Retinal pigment epithelial cell (primary cell): ENCODE measurements around the gene RASIP1.

Experiments used
- DNase-seq: peaks from one replicate; pipeline ENCODE4 v3.0.0-alpha.2; 2010; ENCODE audit warnings: low read depth
- H3K4me3 ChIP-seq: 2 replicates; pipeline ENCODE4 v1.5.1; 2011; ENCODE audit warnings: mild to moderate bottlenecking, low read length, control low read depth, moderate library complexity
- TF ChIP-seq, protein P1 (sequence below): conservative IDR thresholded peaks from 2 replicates; pipeline ENCODE4 v1.5.1; 2011; ENCODE audit warnings: low read depth, low read length, control low read depth, inconsistent platforms

The RASIP1 gene

DNA sequence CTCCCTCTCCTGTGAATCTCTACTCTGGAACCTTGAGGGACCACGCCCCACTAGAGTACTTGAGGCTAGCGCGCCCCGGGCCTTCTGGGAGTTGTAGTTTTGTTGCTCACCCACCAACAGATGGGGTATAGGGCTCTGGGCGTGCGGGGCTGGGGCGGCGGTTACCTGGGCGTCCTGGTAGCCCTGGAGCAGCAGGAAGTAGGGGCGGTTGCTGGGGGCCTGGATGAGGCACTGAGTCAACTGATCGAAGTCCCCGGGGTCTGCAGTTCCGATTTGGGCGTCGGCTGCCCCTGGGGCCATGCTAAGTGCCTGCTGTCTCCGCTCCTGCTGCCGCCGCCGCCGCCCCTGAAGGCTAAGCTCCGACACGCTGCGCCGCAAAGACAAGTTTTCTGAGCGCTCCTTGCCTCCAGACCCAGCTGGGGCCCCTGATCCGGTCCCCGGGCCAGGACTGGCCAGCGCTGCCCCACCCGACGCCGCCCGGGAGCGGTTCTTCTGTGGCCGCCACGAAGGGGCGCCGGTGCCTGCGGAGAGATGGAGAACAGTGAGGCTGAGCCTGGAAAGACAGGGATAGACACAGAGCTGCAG lies 5.3 kb downstream of the RASIP1 start:
- DNase-seq: no peak
- peak overlapping the region; percentile 50 for H3K4me3 ChIP-seq
- TF ChIP-seq, protein P1, sequence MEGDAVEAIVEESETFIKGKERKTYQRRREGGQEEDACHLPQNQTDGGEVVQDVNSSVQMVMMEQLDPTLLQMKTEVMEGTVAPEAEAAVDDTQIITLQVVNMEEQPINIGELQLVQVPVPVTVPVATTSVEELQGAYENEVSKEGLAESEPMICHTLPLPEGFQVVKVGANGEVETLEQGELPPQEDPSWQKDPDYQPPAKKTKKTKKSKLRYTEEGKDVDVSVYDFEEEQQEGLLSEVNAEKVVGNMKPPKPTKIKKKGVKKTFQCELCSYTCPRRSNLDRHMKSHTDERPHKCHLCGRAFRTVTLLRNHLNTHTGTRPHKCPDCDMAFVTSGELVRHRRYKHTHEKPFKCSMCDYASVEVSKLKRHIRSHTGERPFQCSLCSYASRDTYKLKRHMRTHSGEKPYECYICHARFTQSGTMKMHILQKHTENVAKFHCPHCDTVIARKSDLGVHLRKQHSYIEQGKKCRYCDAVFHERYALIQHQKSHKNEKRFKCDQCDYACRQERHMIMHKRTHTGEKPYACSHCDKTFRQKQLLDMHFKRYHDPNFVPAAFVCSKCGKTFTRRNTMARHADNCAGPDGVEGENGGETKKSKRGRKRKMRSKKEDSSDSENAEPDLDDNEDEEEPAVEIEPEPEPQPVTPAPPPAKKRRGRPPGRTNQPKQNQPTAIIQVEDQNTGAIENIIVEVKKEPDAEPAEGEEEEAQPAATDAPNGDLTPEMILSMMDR: no peak

DNA sequence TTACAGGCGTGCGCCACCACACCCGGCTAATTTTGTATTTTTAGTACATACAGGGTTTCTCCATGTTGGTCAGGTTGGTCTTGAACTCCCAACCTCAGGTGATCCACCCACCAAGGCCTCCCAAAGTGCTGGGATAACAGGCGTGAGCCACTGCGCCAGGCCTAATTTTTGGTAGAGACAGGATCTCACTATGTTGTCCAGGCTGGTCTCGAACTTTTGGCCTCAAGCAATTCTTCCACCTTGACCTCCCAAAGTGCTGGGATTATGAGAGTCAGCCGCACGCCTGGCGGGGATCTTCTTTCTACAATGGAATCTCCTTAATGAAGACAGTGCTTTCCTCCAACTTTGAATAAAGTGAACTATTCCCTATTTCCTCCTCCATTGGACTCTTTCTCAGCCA lies 5.8 kb downstream of the RASIP1 start:
- TF ChIP-seq, protein P1: no peak
- DNase-seq: no peak
- no peak overlapping the region for H3K4me3 ChIP-seq

DNA sequence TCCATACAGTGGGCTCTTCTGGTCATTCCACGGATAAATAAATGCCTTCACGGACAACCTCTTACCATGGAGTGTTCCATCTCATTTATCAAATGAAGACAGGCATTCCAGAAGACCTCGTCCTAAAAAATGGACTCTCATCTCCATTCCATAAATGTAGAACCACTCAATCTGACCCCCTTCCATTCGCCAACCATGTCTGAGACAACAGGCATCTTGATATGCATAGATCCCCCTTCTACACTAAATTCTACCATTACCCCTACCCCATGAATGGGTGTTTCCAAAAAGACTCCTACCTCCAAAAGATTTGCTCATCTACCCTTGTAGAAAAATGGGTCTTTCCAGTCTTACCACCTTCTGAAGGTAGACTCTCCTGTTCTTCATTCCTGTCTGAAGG lies 9.0 kb downstream of the RASIP1 start:
- DNase-seq: no peak
- no peak overlapping the region for H3K4me3 ChIP-seq
- TF ChIP-seq, protein P1: no peak

DNA sequence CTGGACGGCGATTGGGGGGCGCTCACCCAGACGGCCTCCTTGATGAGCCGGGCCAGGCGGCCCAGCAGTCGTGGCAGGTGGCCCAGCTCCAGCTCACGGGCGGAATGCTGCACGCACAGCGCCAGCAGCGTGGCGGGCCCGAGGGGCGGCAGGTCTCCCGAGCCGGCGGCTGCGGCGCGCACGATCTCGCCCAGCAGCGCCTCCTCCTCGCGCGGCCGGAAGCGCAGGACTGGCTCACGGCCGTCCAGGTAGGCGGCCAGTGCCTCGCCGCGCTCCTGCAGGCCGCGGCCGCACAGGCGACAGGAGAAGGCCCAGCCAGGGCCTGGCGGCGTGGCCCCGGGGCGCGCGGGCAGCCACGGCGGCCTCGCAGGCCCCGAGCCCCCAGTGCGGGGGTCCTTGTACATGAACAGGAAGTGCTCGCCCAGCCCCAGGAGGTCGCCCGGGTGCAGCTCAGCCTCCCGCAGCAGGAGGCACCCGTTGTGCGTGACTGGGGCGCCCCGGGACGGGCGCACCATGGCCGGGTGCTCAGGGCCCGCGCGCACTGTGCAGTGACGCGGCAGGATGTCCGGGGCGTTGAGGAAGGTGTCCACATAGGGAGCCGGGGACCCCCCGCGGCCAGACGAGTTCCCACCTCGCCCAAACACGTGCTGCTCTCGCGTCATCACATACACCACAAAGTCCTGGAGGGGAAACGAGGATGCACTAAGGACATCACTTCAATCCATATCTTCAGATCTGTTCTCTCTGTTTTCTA lies 11.3 kb downstream of the RASIP1 start:
- DNase-seq: no peak
- no peak overlapping the region for H3K4me3 ChIP-seq
- TF ChIP-seq, protein P1: no peak

DNA sequence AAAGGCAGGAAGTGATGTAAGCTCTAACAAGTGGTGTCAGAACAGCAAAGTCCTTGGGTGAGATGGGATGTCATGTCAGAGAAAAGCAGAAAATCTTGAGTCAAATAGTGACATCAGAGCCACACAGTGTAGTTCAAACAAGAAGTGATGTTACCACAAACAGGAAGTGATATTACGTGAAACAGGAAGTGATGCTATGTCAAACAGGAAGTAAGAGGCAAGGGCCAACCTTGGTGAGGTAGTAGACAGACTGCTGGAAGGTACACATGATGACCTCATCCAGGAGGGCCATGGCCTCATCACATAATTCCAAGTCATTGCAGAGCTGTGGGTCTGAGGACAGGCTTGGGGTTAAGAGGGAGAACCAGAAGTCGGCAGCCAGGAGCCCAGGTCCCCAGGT lies 13.9 kb downstream of the RASIP1 start:
- DNase-seq: no peak
- no peak overlapping the region for H3K4me3 ChIP-seq
- TF ChIP-seq, protein P1: no peak

DNA sequence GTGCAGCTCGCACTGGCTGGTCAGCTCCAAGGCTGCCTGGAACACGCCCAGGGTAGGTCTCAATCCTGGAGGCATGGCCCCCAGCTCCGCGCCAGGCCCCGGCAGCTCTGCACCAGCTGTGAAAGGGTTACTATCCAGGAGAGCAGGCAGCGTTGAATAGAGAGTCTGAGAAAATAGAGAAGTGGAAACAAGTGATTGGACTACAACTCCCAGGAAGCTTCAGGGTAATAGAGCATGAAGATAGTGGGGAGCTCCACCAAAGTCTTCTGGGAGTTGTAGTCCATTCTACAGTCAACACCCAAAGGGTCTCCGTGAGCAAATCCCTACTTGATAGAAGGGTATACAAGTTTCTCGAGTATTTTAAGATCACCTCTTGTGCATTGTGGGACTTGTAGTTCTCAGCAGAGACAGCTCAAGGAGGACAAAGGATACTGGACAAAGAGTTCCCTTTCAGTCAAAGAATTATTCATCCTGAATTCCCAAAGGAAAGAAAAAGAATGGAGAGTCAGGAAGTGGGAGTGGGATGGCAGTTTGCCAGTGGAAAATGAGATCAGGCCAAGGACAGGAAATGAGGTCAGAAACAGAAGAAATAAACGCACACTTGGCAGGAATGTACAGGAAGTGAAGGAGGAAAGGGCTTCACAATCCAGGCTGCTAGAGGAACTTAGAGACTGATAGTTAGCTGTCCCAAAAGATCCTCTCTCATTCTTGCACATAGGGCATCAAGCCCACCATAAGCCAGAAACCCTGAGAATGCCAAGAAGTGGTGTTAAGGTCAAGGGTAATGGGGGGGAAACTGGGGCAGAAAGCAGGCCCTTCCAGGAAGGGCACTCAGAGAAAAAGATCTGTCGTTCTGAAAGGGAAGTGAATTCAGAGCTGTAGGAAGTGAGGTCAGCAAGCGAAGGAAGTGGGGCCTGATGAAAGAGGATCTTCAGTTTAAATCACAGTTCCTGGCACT lies 15.3 kb downstream of the RASIP1 start:
- DNase-seq: no peak
- TF ChIP-seq, protein P1: no peak
- H3K4me3 ChIP-seq: no peak overlapping the region
